ENCODE results near the gene SH3RF1. TPM values are rescaled to one million over a fixed set of nuclear protein-coding genes. Genes with fewer than 3 reads are reported as not detected.

Gene SH3RF1
- total and polyA plus RNA-seq, 4 donors = 7.6 to 31.8 (median 18.1) TPM

DNA sequence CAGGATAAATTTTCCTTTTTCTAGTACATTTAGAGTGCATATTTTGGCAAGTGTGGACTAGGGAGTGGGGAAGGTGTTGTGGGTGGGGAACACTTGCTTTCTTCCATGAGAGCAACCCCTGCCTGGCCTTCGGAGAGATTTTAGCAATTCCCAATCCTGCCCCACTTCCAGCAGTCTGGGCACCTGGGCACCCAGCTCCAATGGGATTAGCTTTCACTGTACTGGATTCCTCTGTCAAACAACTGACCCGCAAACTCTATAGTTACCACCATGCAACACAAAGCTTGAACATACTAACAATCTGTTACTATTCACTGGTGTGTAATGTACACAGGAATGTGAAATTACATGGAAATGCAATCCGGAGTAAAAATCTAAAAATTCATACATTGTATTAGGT is 50.3 kb downstream of the SH3RF1 start:
- DNase-seq (no peak), ATAC-seq (ENCODE audit: low FRiP score) (no peak)
- H3K9me3 ChIP-seq (ENCODE audit: control insufficient read depth, low read length) = no peaks in the 10 kb centered on the region
- no peaks in the 10 kb centered on the region for H3K27me3 ChIP-seq (ENCODE audit: control insufficient read depth in 1 of 2, insufficient read depth in 2 of 2, low read length in 1 of 2)
- H3K36me3 ChIP-seq (ENCODE audit: control insufficient read depth in 1 of 2, insufficient read depth in 2 of 2, low read length in 1 of 2) = no peaks in the 10 kb centered on the region
- intact Hi-C loops (cut with DNase I) = no loop called here
- H3K27ac ChIP-seq (ENCODE audit: low read depth in 1 of 2, low read length in 2 of 2) = no peak overlapping the region
- peaks cover 3 to 8% of the 10 kb centered on the region in 2 donors for H3K4me1 ChIP-seq (ENCODE audit: control insufficient read depth in 1 of 2, insufficient read depth in 2 of 2, low read length in 2 of 2)
- 93 to 94% methylated on average over 3 of the region's 3 CpGs for WGBS, 2 donors
- no peak overlapping the region for H3K4me3 ChIP-seq (ENCODE audit: low read length in 2 of 2)

DNA sequence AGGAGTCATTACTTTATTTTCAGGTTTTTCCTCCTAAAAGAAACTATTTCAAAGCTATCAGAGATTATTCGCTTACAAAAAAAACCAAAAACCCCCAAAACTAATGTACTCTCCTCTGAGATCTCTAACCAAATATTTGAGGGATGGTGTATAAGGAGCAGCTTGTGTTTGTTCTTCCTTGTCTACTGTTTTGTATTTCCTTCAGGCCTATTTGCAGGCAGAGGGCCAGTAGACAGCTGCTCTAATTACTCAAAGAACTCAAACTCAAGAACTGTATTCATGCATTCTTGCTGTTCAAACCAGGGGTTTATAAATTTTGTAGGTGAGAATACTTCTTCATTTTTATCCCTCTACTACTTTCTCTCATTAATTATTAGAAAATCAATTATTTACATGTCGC is 51.3 kb downstream of the SH3RF1 start:
- H3K27me3 ChIP-seq (ENCODE audit: control insufficient read depth in 1 of 2, insufficient read depth in 2 of 2, low read length in 1 of 2) = no peaks in the 10 kb centered on the region
- no peak overlapping the region for H3K27ac ChIP-seq (ENCODE audit: low read depth in 1 of 2, low read length in 2 of 2)
- no peak for ATAC-seq (ENCODE audit: low FRiP score)
- H3K9me3 ChIP-seq (ENCODE audit: control insufficient read depth, low read length) = no peaks in the 10 kb centered on the region
- intact Hi-C loops (cut with DNase I) = no loop called here
- WGBS, 2 donors = 93 to 94% methylated on average over 2 of the region's 2 CpGs
- no peak for DNase-seq
- H3K4me3 ChIP-seq (ENCODE audit: low read length in 2 of 2) = no peak overlapping the region
- no peaks in the 10 kb centered on the region for H3K36me3 ChIP-seq (ENCODE audit: control insufficient read depth in 1 of 2, insufficient read depth in 2 of 2, low read length in 1 of 2)
- H3K4me1 ChIP-seq (ENCODE audit: control insufficient read depth in 1 of 2, insufficient read depth in 2 of 2, low read length in 2 of 2) = no peaks in the 10 kb centered on the region

DNA sequence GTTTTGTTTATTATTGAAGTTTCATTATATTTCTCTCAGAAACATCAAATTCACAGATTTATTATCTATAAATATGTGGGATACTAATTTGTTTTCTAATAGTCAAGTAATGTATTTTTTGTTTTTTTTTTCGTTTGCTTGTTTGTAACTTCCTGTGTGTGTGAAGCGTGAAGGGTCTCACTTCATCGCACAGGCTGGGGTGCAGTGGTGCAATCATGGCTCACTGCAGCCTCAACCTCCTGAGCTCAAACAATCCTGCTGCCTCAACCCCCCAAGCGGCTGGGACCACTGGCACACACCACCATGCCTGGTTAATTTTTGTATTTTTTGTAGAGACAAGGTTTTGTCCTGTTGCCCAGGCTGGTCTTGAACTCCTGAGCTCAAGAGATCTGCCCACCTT is 55.1 kb downstream of the SH3RF1 start:
- intact Hi-C loops (cut with DNase I) = no loop called here
- WGBS, 2 donors = 81 to 84% methylated on average over 4 of the region's 4 CpGs
- DNase-seq = no peak
- peaks cover 0 to 3% of the 10 kb centered on the region in 2 donors for H3K4me1 ChIP-seq (ENCODE audit: control insufficient read depth in 1 of 2, insufficient read depth in 2 of 2, low read length in 2 of 2)
- no peaks in the 10 kb centered on the region for H3K9me3 ChIP-seq (ENCODE audit: control insufficient read depth, low read length)
- no peak for ATAC-seq (ENCODE audit: low FRiP score)
- H3K4me3 ChIP-seq (ENCODE audit: low read length in 2 of 2) = no peak overlapping the region
- no peaks in the 10 kb centered on the region for H3K36me3 ChIP-seq (ENCODE audit: control insufficient read depth in 1 of 2, insufficient read depth in 2 of 2, low read length in 1 of 2)
- H3K27me3 ChIP-seq (ENCODE audit: control insufficient read depth in 1 of 2, insufficient read depth in 2 of 2, low read length in 1 of 2) = no peaks in the 10 kb centered on the region
- H3K27ac ChIP-seq (ENCODE audit: low read depth in 1 of 2, low read length in 2 of 2) = no peak overlapping the region

DNA sequence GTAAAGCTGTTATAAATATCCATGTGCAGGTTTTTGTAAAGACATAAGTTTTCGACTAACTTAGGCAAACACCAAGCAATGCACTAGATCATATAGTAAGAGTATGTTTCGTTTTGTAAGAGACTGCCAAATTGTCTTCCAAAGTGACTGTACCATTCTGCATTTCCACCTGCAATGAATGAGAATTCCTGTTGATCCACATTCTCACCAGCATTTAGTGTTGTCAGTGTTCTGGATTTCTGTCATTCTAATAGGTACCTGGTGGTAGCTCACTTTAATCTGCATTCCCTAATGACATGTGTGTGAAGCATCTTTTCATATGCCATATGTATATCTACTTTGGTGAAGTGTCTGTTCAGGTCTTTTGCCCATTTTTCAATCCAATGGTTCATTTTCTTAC is 57.8 kb downstream of the SH3RF1 start:
- WGBS, 2 donors = 49 to 54% methylated on average over 2 of the region's 2 CpGs

DNA sequence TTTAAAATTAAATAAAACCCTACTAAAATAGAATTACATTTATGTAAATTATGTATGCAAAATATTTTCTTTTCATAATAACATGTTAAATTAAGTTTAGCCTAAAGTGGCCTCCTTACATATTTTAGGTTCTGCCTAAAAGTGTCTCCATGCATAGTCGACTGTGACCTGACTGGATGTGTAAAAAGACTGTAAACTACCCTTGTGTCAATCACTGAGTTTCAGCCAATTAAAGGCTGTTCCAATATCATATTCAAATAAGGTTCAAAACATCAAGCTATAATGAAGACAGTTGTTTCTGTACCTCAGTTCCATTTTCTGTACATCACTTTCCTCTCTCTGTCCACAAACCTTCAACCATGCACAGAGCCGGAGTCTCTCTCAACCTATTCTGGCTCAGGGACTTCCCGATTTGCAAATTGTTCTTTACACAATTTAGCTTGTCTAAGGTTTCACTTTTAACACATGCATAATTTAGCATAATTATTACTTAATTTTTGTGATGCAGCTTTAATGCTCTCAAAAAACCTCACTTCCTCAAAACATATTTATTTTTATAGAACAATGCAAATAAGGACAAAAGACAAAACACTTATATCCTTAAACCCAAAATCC is 60.1 kb downstream of the SH3RF1 start:
- intact Hi-C loops (cut with DNase I) = no loop called here
- no peak for ATAC-seq (ENCODE audit: low FRiP score)
- no peaks in the 10 kb centered on the region for H3K9me3 ChIP-seq (ENCODE audit: control insufficient read depth, low read length)
- peaks cover 0 to 3% of the 10 kb centered on the region in 2 donors for H3K4me1 ChIP-seq (ENCODE audit: control insufficient read depth in 1 of 2, insufficient read depth in 2 of 2, low read length in 2 of 2)
- no peaks in the 10 kb centered on the region for H3K27me3 ChIP-seq (ENCODE audit: control insufficient read depth in 1 of 2, insufficient read depth in 2 of 2, low read length in 1 of 2)
- WGBS, 2 donors = 89 to 90% methylated on average over 3 of the region's 3 CpGs
- no peak for DNase-seq
- H3K36me3 ChIP-seq (ENCODE audit: control insufficient read depth in 1 of 2, insufficient read depth in 2 of 2, low read length in 1 of 2) = no peaks in the 10 kb centered on the region
- H3K4me3 ChIP-seq (ENCODE audit: low read length in 2 of 2) = no peak overlapping the region
- H3K27ac ChIP-seq (ENCODE audit: low read depth in 1 of 2, low read length in 2 of 2) = no peak overlapping the region

More for the DNA sequence above, 57.8 kb downstream of the SH3RF1 start:
- H3K4me1 ChIP-seq (ENCODE audit: control insufficient read depth in 1 of 2, insufficient read depth in 2 of 2, low read length in 2 of 2) = peaks cover 0 to 3% of the 10 kb centered on the region in 2 donors
- no peaks in the 10 kb centered on the region for H3K27me3 ChIP-seq (ENCODE audit: control insufficient read depth in 1 of 2, insufficient read depth in 2 of 2, low read length in 1 of 2)
- intact Hi-C loops (cut with DNase I) = no loop called here
- no peaks in the 10 kb centered on the region for H3K36me3 ChIP-seq (ENCODE audit: control insufficient read depth in 1 of 2, insufficient read depth in 2 of 2, low read length in 1 of 2)
- no peak overlapping the region for H3K27ac ChIP-seq (ENCODE audit: low read depth in 1 of 2, low read length in 2 of 2)
- no peak overlapping the region for H3K4me3 ChIP-seq (ENCODE audit: low read length in 2 of 2)
- DNase-seq (no peak), ATAC-seq (ENCODE audit: low FRiP score) (no peak)
- H3K9me3 ChIP-seq (ENCODE audit: control insufficient read depth, low read length) = no peaks in the 10 kb centered on the region

DNA sequence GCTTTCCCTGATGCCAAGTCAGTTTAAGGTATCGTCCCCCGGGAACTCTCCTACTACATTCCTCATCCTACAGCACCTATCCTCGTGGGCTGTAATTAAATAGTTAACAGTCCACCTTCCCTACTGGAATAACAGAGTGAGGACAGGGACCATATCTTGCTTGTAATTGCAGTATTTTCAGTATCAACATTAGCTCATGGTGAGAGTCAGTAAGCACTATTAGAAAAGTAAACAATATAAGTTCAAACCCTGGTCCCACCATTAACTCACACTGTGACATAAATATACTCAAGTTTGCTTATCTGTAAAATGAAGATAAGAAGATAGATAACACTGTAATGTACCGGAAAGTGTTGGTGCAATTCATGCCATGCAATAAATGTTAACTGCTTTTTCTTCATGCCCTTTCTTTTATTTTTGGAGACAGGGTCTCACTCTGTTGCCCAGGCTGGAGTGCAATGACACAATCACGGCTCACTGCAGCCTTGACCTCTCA is 61.3 kb downstream of the SH3RF1 start:
- 30 to 42% methylated on average over 5 of the region's 5 CpGs for WGBS, 2 donors
- intact Hi-C loops (cut with DNase I) = no loop called here
- H3K27ac ChIP-seq (ENCODE audit: low read depth in 1 of 2, low read length in 2 of 2) = no peak overlapping the region

DNA sequence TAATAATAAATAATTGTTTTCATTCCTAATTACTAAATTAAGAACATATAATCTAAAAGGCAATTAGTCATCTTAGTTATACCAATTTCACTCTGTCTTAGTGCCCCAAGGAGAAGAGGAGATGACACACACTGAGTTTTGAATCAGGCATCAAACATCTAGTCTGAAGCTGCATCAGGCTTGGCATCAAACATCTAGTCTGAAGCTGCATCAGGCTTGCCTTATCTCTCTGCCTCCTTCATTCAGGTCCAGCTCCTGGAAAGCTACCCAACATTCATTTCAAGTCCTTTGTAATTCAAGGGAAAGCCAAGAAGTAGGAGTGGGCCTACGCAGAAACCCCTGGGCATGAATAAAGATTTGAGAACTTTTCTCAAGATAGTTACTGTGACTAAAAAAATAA is 62.2 kb downstream of the SH3RF1 start:
- WGBS, 2 donors = 19 to 29% methylated on average over 1 of the region's 1 CpG
- intact Hi-C loops (cut with DNase I) = no loop called here
- Histone ChIP-seq H3K4me3 (ENCODE audit: low read length in 2 of 2) (no peak overlapping the region), H3K9me3 (ENCODE audit: control insufficient read depth, low read length) (no peaks in the 10 kb centered on the region), H3K27me3 (ENCODE audit: control insufficient read depth in 1 of 2, insufficient read depth in 2 of 2, low read length in 1 of 2) (no peaks in the 10 kb centered on the region), H3K27ac (ENCODE audit: low read depth in 1 of 2, low read length in 2 of 2) (no peak overlapping the region), H3K36me3 (ENCODE audit: control insufficient read depth in 1 of 2, insufficient read depth in 2 of 2, low read length in 1 of 2) (no peaks in the 10 kb centered on the region), H3K4me1 (ENCODE audit: control insufficient read depth in 1 of 2, insufficient read depth in 2 of 2, low read length in 2 of 2) (peaks cover 1 to 3% of the 10 kb centered on the region in 2 donors)
- ATAC-seq (ENCODE audit: low FRiP score) (no peak), DNase-seq (no peak)

More for the DNA sequence above, 61.3 kb downstream of the SH3RF1 start:
- H3K27me3 ChIP-seq (ENCODE audit: control insufficient read depth in 1 of 2, insufficient read depth in 2 of 2, low read length in 1 of 2) = no peaks in the 10 kb centered on the region
- H3K4me3 ChIP-seq (ENCODE audit: low read length in 2 of 2) = no peak overlapping the region
- H3K9me3 ChIP-seq (ENCODE audit: control insufficient read depth, low read length) = no peaks in the 10 kb centered on the region
- H3K36me3 ChIP-seq (ENCODE audit: control insufficient read depth in 1 of 2, insufficient read depth in 2 of 2, low read length in 1 of 2) = no peaks in the 10 kb centered on the region
- DNase-seq (no peak), ATAC-seq (ENCODE audit: low FRiP score) (no peak)
- H3K4me1 ChIP-seq (ENCODE audit: control insufficient read depth in 1 of 2, insufficient read depth in 2 of 2, low read length in 2 of 2) = peaks cover 0 to 3% of the 10 kb centered on the region in 2 donors

DNA sequence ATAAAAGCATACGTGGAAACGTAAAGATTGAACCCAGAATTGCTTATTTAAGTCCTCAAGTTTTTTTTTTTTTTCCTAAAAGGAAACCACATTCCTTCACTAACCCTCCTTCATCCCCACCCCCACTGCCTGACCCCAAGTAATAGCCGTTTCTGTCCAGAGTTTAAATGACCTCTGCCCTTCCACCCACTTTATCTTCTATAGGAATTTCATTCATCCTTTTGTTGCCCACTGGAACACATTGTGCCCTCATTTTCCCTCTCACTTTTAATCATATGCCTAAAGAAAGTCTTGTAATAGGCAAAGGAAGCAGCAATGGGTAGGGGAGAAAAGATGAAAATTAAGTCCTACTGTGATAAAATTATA is 62.7 kb downstream of the SH3RF1 start:
- Histone ChIP-seq H3K4me1 (ENCODE audit: control insufficient read depth in 1 of 2, insufficient read depth in 2 of 2, low read length in 2 of 2) (peaks cover 1 to 3% of the 10 kb centered on the region in 2 donors), H3K36me3 (ENCODE audit: control insufficient read depth in 1 of 2, insufficient read depth in 2 of 2, low read length in 1 of 2) (no peaks in the 10 kb centered on the region), H3K4me3 (ENCODE audit: low read length in 2 of 2) (no peak overlapping the region), H3K27ac (ENCODE audit: low read depth in 1 of 2, low read length in 2 of 2) (no peak overlapping the region), H3K27me3 (ENCODE audit: control insufficient read depth in 1 of 2, insufficient read depth in 2 of 2, low read length in 1 of 2) (no peaks in the 10 kb centered on the region), H3K9me3 (ENCODE audit: control insufficient read depth, low read length) (no peaks in the 10 kb centered on the region)
- intact Hi-C loops (cut with DNase I) = no loop called here
- DNase-seq (no peak), ATAC-seq (ENCODE audit: low FRiP score) (no peak)
- WGBS, 2 donors = 65 to 84% methylated on average over 3 of the region's 3 CpGs

DNA sequence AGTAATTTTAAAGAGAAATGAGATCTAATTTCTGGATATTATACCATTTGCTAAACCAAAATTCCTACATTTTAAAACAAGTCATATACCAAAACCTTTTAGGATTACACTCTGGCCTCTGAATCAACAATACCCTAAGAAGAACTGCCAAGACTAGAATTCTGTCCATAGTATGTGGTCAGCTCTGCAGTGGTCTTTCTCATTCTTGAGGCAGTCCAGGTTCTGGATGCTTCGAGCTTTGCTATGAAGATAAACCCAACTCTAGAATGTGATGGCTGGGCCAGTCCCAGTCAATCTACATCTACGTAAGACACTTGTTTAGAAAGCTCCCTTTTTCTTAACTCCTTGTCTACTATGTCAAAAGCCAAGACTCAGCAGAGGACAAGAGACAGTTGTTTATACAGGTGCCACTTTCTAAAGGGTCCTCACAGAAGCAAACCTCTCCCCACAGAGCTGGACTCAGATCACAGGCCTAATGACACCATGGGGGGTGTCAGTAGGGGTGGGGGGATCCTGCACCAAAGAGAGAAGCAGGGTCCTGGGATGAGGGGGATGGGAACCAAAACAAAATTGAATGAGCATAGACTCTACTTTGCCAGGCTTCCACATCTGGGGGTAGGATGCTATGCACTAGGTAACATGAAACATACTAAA is 63.2 kb downstream of the SH3RF1 start:
- 83 to 91% methylated on average over 2 of the region's 2 CpGs for WGBS, 2 donors
- intact Hi-C loops (cut with DNase I) = no loop called here
- Histone ChIP-seq H3K4me3 (ENCODE audit: low read length in 2 of 2) (no peak overlapping the region), H3K4me1 (ENCODE audit: control insufficient read depth in 1 of 2, insufficient read depth in 2 of 2, low read length in 2 of 2) (peaks cover 0 to 1% of the 10 kb centered on the region in 2 donors), H3K27ac (ENCODE audit: low read depth in 1 of 2, low read length in 2 of 2) (no peak overlapping the region), H3K27me3 (ENCODE audit: control insufficient read depth in 1 of 2, insufficient read depth in 2 of 2, low read length in 1 of 2) (no peaks in the 10 kb centered on the region), H3K9me3 (ENCODE audit: control insufficient read depth, low read length) (no peaks in the 10 kb centered on the region), H3K36me3 (ENCODE audit: control insufficient read depth in 1 of 2, insufficient read depth in 2 of 2, low read length in 1 of 2) (no peaks in the 10 kb centered on the region)
- DNase-seq (no peak), ATAC-seq (ENCODE audit: low FRiP score) (no peak)
